Fibroblast of skin of right quadriceps (primary cell): ENCODE data around the gene THPO.

ENCODE experiments used
- DNase-seq: peaks from one replicate; pipeline ENCODE4 v3.0.0-alpha.2; 2013

The THPO gene

DNA sequence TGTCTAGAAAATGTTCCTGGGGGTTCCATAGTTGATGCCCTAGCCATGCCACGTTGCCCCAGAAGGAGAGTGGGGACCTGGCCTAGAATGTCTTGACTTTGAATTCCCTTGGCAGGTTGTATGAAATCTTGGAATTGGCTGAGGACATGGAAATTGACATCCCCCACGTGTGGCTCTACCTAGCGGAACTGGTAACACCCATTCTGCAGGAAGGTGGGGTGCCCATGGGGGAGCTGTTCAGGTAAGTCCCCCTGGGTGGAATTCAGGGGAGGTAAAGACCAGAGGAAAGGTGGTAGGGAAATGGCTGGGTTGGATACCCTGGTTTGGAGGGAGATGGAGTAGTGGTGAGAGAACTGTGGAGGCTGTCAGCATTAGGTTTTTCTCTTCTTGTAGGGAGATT, 49.5 kb downstream of the THPO start:
- no peak for DNase-seq

DNA sequence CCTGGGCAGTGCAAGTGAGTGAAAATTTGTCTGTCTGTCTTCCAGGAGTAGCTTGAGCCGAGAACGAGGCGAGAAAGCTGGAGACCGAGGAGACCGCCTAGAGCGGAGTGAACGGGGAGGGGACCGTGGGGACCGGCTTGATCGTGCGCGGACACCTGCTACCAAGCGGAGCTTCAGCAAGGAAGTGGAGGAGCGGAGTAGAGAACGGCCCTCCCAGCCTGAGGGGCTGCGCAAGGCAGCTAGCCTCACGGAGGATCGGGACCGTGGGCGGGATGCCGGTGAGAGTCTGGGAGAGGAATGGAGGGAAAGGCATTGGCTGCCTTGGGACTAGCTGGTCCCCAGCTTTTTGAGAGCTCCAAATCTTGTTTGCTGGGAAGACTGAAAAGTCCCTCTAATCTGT, 50.8 kb downstream of the THPO start:
- no peak for DNase-seq

DNA sequence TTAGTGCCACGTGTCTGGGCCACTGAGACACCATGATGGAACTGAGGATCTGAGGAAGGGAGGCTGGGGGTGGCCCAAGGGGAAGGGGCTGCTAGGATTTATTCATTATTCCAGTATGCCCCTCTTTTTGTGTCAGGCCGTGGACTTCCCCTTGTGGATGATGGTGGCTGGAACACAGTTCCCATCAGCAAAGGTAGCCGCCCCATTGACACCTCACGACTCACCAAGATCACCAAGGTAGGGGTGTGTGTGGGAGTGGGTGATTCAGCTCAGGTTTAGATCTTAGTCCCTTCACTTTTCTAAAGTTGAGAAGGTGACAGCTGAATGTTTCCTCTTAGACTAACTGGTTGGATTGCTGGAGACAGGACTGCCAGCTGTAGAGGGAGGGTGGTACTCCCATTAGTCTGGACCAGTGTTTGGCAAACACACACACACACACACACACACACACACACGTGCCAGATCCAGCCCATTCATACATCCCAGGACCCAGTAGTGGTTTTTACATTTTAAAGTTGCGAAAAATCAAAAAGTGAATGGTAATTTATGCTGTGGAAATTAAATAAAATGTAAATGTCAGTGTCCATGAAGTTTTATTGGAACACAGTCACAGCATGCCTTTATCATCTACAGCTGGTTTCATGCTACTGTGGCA, 52.2 kb downstream of the THPO start:
- no peak for DNase-seq

DNA sequence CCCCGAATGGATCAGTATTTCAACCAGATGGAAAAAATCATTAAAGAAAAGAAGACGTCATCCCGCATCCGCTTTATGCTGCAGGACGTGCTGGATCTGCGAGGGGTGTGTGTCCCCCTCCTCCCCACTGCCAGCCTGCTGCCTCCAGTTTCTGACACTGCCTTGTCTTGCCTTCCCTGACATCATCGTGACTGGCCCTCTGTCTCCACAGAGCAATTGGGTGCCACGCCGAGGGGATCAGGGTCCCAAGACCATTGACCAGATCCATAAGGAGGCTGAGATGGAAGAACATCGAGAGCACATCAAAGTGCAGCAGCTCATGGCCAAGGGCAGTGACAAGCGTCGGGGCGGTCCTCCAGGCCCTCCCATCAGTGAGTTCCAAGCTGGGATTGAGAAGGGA, 52.7 kb downstream of the THPO start:
- DNase-seq: no peak

- no peak for DNase-seq
Observed at GRCh38 chr3:184323696-184324095, 54.3 kb downstream of the THPO start.

GRCh38 chr3:184322731-184323487, 55.1 kb downstream of the THPO start:
- no peak for DNase-seq
